ENCODE results near the gene MPND.
A peak's percentile ranks its signal among the peaks of the same experiment; 100 is the strongest.

The MPND gene

GRCh38 chr19:4310247-4311121, 32.9 kb upstream of the MPND start:
- no peaks in the 10 kb centered on the region for H3K27me3 Mint-ChIP-seq
- no peak overlapping the region for H3K27ac Mint-ChIP-seq
- H3K4me3 Mint-ChIP-seq = no peak overlapping the region
- H3K36me3 Mint-ChIP-seq = no peaks in the 10 kb centered on the region
- no peaks in the 10 kb centered on the region for H3K9me3 Mint-ChIP-seq (ENCODE audit: low read depth)
- H3K4me1 Mint-ChIP-seq (ENCODE audit: low read depth) = no peaks in the 10 kb centered on the region

GRCh38 chr19:4313847-4314490, 29.4 kb upstream of the MPND start:
- no peak overlapping the region for H3K4me3 Mint-ChIP-seq
- H3K27me3 Mint-ChIP-seq = no peaks in the 10 kb centered on the region
- H3K27ac Mint-ChIP-seq = no peak overlapping the region
- no peaks in the 10 kb centered on the region for H3K9me3 Mint-ChIP-seq (ENCODE audit: low read depth)
- H3K4me1 Mint-ChIP-seq (ENCODE audit: low read depth) = no peaks in the 10 kb centered on the region
- H3K36me3 Mint-ChIP-seq = no peaks in the 10 kb centered on the region

- no peaks in the 10 kb centered on the region for H3K36me3 Mint-ChIP-seq
- no peaks in the 10 kb centered on the region for H3K27me3 Mint-ChIP-seq
- H3K9me3 Mint-ChIP-seq (ENCODE audit: low read depth) = no peaks in the 10 kb centered on the region
- no peak overlapping the region for H3K27ac Mint-ChIP-seq
- H3K4me3 Mint-ChIP-seq = no peak overlapping the region
- H3K4me1 Mint-ChIP-seq (ENCODE audit: low read depth) = no peaks in the 10 kb centered on the region
These were observed 26.4 kb upstream of the MPND start for GRCh38 chr19:4316956-4317355.

GRCh38 chr19:4318460-4318859, 24.9 kb upstream of the MPND start:
- Mint-ChIP-seq H3K27ac (no peak overlapping the region), H3K4me3 (no peak overlapping the region), H3K36me3 (no peaks in the 10 kb centered on the region), H3K4me1 (ENCODE audit: low read depth) (no peaks in the 10 kb centered on the region), H3K27me3 (no peaks in the 10 kb centered on the region), H3K9me3 (ENCODE audit: low read depth) (no peaks in the 10 kb centered on the region)

GRCh38 chr19:4319067-4319718, 24.2 kb upstream of the MPND start:
- Mint-ChIP-seq H3K36me3 (no peaks in the 10 kb centered on the region), H3K27ac (no peak overlapping the region), H3K9me3 (ENCODE audit: low read depth) (no peaks in the 10 kb centered on the region), H3K4me3 (no peak overlapping the region), H3K4me1 (ENCODE audit: low read depth) (no peaks in the 10 kb centered on the region), H3K27me3 (no peaks in the 10 kb centered on the region)

GRCh38 chr19:4320419-4320818, 22.9 kb upstream of the MPND start:
- no peak overlapping the region for H3K4me3 Mint-ChIP-seq

GRCh38 chr19:4322942-4323665, 20.3 kb upstream of the MPND start:
- H3K27ac Mint-ChIP-seq = no peak overlapping the region

More at GRCh38 chr19:4320419-4320818, 22.9 kb upstream of the MPND start:
- Mint-ChIP-seq H3K9me3 (ENCODE audit: low read depth) (no peaks in the 10 kb centered on the region), H3K27me3 (no peaks in the 10 kb centered on the region), H3K27ac (no peak overlapping the region), H3K36me3 (no peaks in the 10 kb centered on the region), H3K4me1 (ENCODE audit: low read depth) (peaks cover 2% of the 10 kb centered on the region)

GRCh38 chr19:4323692-4324091, 19.7 kb upstream of the MPND start:
- Mint-ChIP-seq H3K9me3 (ENCODE audit: low read depth) (no peaks in the 10 kb centered on the region), H3K4me3 (no peak overlapping the region), H3K36me3 (no peaks in the 10 kb centered on the region), H3K27me3 (no peaks in the 10 kb centered on the region), H3K4me1 (ENCODE audit: low read depth) (peaks cover 20% of the 10 kb centered on the region), H3K27ac (no peak overlapping the region)

More at GRCh38 chr19:4322942-4323665, 20.3 kb upstream of the MPND start:
- Mint-ChIP-seq H3K4me3 (no peak overlapping the region), H3K4me1 (ENCODE audit: low read depth) (peaks cover 20% of the 10 kb centered on the region), H3K36me3 (no peaks in the 10 kb centered on the region), H3K27me3 (no peaks in the 10 kb centered on the region), H3K9me3 (ENCODE audit: low read depth) (no peaks in the 10 kb centered on the region)

GRCh38 chr19:4324228-4324627, 19.1 kb upstream of the MPND start:
- H3K36me3 Mint-ChIP-seq = no peaks in the 10 kb centered on the region

GRCh38 chr19:4326215-4326836, 17.0 kb upstream of the MPND start:
- Mint-ChIP-seq H3K36me3 (no peaks in the 10 kb centered on the region), H3K9me3 (ENCODE audit: low read depth) (no peaks in the 10 kb centered on the region), H3K27ac (no peak overlapping the region), H3K4me1 (ENCODE audit: low read depth) (peaks cover 23% of the 10 kb centered on the region), H3K27me3 (no peaks in the 10 kb centered on the region), H3K4me3 (peak overlapping the region; percentile 76)

More at GRCh38 chr19:4324228-4324627, 19.1 kb upstream of the MPND start:
- H3K27ac Mint-ChIP-seq = no peak overlapping the region
- H3K27me3 Mint-ChIP-seq = no peaks in the 10 kb centered on the region
- H3K4me1 Mint-ChIP-seq (ENCODE audit: low read depth) = peaks cover 20% of the 10 kb centered on the region
- H3K9me3 Mint-ChIP-seq (ENCODE audit: low read depth) = no peaks in the 10 kb centered on the region
- no peak overlapping the region for H3K4me3 Mint-ChIP-seq

- Mint-ChIP-seq H3K4me1 (ENCODE audit: low read depth) (peaks cover 23% of the 10 kb centered on the region), H3K4me3 (peak overlapping the region; percentile 90)
These were observed 16.5 kb upstream of the MPND start for GRCh38 chr19:4326837-4327251.

GRCh38 chr19:4327252-4327876, 16.0 kb upstream of the MPND start:
- peaks cover 23% of the 10 kb centered on the region for H3K4me1 Mint-ChIP-seq (ENCODE audit: low read depth)
- H3K36me3 Mint-ChIP-seq = no peaks in the 10 kb centered on the region
- H3K4me3 Mint-ChIP-seq = peak overlapping the region; percentile 90
- no peaks in the 10 kb centered on the region for H3K9me3 Mint-ChIP-seq (ENCODE audit: low read depth)
- H3K27ac Mint-ChIP-seq = peak overlapping the region; percentile 34
- no peaks in the 10 kb centered on the region for H3K27me3 Mint-ChIP-seq

More at GRCh38 chr19:4326837-4327251, 16.5 kb upstream of the MPND start:
- Mint-ChIP-seq H3K36me3 (no peaks in the 10 kb centered on the region), H3K9me3 (ENCODE audit: low read depth) (no peaks in the 10 kb centered on the region), H3K27ac (no peak overlapping the region), H3K27me3 (no peaks in the 10 kb centered on the region)

GRCh38 chr19:4327877-4328242, 15.5 kb upstream of the MPND start:
- Mint-ChIP-seq H3K4me3 (peak overlapping the region; percentile 90), H3K27me3 (no peaks in the 10 kb centered on the region), H3K27ac (no peak overlapping the region), H3K9me3 (ENCODE audit: low read depth) (no peaks in the 10 kb centered on the region), H3K4me1 (ENCODE audit: low read depth) (peaks cover 23% of the 10 kb centered on the region), H3K36me3 (no peaks in the 10 kb centered on the region)
